Hippocampal formation (tissue), 2 donors: ENCODE data around the gene STK32B.
"Not testable (repeated sequence)": the region's sequence is repeated elsewhere in the genome, so short reads cannot be mapped to it uniquely, and the experiment has no call there.

Source experiments
- DNase-seq, 2 donors: peaks; one replicate each; lab custom pipeline; 2025; lab: John Stamatoyannopoulos, UW

Gene STK32B

GRCh38 chr4:5260121-5260520 lies 208.8 kb downstream of the STK32B start:
- DNase-seq: no peak

DNA sequence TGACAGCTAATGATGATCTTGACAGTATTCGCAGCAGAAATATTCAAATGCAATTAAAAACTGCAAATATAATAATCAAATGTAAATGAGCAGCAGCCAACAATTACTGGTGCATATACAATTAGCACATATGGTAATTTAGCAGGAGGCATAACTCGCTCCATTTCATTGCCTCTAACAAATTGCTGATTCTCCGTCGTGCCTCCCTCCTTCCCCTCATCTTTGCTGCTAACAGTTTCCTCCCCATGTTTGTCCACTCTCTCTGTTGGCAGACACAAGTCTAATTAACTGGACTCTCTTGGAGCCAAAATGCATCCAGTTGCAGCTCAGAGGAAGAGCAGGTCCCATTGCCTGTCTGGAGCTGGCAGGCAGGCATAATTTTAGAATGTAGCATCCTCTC lies 210.6 kb downstream of the STK32B start:
- DNase-seq: no peak

DNA sequence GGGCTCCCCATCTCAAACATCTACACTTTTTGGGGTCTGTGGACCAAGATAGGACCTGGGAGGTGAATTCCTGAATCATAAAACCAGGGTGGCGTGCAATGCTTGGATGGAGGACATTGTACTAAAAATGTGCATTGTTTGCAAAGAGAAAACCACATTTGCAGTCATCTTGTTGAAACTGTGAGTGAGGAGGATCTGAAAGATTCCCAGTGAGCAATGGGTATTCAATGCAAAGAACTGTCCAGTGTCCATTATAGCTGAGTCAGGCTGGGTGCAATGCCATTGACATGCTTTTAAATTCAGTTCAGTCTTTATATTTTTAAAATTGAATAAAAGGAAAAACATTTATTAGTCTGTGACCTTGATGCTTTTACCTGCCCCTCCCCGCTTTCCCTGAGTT lies 215.7 kb downstream of the STK32B start:
- DNase-seq: no peak

GRCh38 chr4:5267408-5267807 lies 216.1 kb downstream of the STK32B start:
- DNase-seq: peak in 1 of 2 donors; percentile 40

DNA sequence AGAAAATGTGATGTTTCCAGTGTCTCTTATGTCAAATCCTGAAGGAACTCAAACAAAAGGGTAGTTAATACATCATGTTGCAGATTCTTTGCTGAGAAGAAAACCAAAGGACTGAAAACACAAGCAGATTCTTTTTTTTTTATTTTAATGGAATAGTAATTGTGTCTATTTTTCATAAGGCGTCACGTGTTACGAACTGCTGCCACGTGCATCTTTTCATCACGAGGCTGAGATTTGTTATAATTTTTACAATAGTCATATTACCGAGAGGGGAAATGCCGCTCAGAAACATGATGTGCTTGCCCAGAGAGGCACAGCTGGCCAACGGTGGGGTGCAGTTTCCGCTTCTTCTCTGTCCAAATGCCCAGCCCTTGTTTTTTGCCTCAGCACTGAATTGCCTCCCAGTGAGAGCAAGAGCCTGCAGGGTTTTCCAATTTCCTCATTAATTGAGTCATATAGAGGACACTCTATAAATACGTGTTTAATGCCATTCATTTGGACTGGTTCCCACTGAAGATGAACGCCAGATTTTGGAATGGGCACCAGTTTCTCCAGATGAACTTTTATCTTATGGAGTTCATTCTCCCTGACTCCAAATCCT lies 225.3 kb downstream of the STK32B start:
- DNase-seq: no peak

- DNase-seq: no peak
Observed at GRCh38 chr4:5277079-5277478, 225.8 kb downstream of the STK32B start.

- no peak for DNase-seq
Observed at GRCh38 chr4:5278213-5278612, 226.9 kb downstream of the STK32B start.

GRCh38 chr4:5280069-5280468 lies 228.8 kb downstream of the STK32B start:
- not testable (repeated sequence) for DNase-seq

- DNase-seq: no peak
Observed at GRCh38 chr4:5280828-5281227, 229.5 kb downstream of the STK32B start.

GRCh38 chr4:5283837-5284236 lies 232.6 kb downstream of the STK32B start:
- DNase-seq: no peak

DNA sequence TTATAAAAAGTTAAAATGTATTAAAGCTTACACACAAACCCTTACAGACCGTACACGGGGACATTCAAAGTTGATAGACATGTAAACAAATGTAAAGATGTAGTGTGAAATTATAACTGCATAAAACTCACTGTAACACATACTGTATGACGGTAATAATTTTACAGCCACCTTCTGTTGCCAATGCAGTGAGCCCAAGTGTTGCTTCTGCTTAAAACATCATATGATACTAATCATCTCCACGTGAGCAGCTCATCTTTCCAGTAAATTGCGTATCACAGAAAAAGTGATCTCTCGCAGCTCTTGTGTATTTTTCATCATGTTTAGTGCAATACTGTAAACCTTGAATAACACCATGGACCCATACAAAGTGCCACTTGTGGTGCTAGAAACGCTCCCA lies 233.2 kb downstream of the STK32B start:
- DNase-seq: no peak

DNA sequence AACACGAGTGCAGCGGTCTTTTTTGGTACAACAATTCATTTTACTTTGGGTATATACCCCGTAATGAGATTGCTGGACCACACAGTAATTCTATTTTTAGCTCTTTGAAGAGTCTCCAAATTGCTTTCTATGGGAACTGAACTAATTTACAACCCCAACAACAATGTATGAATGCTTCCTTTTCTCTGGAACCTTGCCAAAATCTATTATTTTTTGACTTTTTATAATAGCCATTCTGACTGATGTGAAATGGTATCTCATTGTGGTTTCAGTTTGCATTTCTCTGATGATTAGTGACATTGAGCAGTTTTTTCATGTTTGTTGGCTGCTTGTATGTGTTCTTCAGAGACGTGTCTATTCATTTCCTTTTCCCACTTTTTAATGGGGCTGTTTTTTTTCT lies 240.8 kb downstream of the STK32B start:
- DNase-seq: no peak

DNA sequence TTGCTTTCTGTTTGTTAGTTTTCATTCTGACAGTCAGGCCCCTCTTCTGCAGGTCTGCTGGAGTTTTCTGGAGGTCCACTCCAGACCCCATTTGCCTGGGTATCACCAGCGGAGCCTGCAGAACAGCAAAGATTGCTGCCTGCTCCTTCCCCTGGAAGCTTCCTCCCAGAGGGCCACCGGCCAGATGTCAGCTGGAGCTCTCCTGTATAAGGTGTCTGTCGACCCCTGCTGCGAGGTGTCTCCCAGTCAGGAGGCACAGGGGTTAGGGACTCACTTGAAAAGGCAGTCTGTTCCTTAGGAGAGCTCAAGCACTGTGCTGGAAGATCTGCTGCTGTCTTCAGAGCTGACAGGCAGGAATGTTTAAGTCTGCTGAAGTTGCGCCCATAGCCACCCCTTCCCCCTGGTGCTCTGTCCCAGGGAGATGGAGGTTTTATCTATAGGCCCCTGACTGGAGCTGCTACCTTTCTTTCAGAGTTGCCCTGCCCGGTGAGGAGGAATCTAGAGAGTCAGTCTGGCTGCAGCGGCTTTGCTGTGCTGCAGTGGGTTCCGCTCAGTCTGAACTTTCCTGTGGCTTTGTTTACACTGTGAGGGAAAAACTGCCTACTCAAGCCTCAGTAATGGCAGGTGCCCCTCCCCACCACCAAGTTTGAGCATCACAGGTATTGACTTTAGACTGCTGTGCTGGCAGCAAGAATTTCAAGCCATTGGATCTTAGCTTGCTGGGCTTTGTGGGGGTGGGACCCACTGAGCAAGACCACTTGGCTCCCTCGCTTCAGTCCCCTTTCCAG lies 246.9 kb downstream of the STK32B start:
- DNase-seq: not testable (repeated sequence)

- no peak for DNase-seq
Observed at GRCh38 chr4:5300283-5300682, 249.0 kb downstream of the STK32B start.

- DNase-seq: no peak
Observed at GRCh38 chr4:5307928-5308327, 256.6 kb downstream of the STK32B start.

- no peak for DNase-seq
Observed at GRCh38 chr4:5322321-5322720, 271.0 kb downstream of the STK32B start.

GRCh38 chr4:5330339-5330989 lies 279.2 kb downstream of the STK32B start:
- DNase-seq: no peak

- DNase-seq: no peak
Observed at GRCh38 chr4:5337731-5338130, 286.5 kb downstream of the STK32B start.

DNA sequence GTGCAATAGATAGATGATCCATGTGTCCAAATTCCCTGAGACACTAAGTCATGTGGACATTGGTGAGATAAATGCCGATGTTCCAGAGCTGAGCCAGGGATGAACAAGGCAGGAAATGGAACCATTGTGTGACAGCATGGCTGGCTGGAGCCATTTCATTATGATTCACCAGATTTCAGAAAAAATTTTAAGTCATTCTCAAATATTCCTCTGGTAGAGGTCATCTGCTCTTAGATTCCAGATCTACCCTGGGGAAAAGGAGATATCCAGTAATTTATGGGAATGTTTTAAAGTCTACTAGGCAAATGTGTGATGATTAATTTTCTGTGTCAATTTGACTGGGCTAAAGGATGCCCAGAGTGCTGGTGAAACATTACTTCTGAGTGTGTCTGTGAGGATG lies 287.3 kb downstream of the STK32B start:
- DNase-seq: no peak

DNA sequence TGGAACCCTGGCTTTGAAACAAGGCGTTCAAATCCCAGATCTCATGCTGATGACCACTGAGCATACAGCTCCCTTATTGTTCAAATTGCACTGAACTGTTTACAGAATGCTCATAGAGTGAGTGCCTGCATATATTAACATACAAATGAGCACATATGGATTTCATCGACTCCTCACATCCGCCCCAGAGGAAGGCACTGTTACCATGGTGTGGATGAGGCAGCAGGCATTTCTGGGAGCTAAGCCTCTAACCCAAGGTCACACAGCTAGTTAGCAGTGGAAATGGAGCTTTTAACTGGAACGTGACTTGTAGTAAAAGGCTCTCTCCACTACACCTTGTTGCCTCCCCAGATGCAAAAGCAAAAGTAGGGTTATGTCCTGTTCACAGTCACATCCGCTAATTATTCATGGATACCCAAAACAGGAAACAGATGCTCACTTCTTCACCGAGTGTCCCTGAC lies 289.7 kb downstream of the STK32B start:
- DNase-seq: no peak

- DNase-seq: no peak
Observed at GRCh38 chr4:5341526-5341925, 290.2 kb downstream of the STK32B start.

DNA sequence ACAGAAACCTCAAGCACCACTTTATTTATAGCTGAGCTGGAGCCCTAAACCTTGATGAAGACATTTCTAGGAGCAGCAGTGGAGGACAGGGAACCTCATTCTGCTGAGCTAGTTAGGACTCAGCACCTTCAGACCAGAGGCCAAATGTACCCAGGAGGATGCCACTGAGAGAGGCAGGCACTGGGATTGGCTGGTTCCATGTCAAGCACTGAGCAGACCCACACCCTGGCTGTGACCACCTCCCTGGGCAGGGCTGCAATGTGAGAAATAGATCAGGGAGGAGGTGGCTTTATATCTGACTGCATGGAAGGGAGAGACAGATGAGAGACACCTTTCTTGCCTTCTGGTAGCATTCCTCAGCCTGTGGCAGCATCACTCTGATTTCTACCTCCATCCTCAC lies 304.6 kb downstream of the STK32B start:
- no peak for DNase-seq

DNA sequence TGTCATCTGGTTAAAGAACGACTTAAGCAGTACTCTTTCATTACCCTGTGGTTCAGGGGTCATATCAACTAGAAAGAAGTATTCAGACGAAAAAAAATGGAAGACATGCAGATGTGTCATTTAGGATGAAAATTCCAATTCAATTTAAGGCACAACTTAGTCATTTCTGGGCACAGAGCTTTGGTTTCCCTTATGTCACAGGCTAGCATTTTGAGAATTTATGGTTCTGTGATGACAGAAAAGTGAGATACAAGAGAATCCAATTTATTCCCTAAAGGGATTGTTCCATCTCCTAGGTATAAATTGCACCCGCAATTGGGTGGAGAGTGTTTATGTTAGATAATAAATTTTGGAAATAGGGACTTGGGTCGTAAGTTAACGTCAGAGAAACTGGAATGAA lies 306.6 kb downstream of the STK32B start:
- no peak for DNase-seq
